HG03521 (cell line): ENCODE measurements around the gene FOXJ3.

Source experiments
- ATAC-seq: cut with Tn5 transposase; IDR thresholded peaks from one replicate; pipeline ENCODE4 v1.9.1; 2021; ENCODE audit warnings: mild to moderate bottlenecking, moderate library complexity; ENCODE audit not compliant: unreplicated experiment

Gene FOXJ3

GRCh38 chr1:42335050-42335808, at the start of gene FOXJ3:
Gene FOXJ3, minus strand, starts transcription at chr1:42335235. Its CDS starts 24,142 bp downstream, at chr1:42311093.
- ATAC-seq = peak; percentile 74

- ATAC-seq = no peak
These were observed 46.2 kb upstream of the FOXJ3 start for GRCh38 chr1:42381280-42381673.

GRCh38 chr1:42380586-42381279, 45.7 kb upstream of the FOXJ3 start, which contains the start of gene RIMKLA:
Gene RIMKLA, plus strand, starts transcription at chr1:42380792. Its CDS starts 143 bp downstream, at chr1:42380935.
- ATAC-seq = peak; percentile 86

GRCh38 chr1:42379794-42380585, 45.0 kb upstream of the FOXJ3 start:
- ATAC-seq = no peak

GRCh38 chr1:42372796-42373195, 37.8 kb upstream of the FOXJ3 start:
- ATAC-seq = no peak

GRCh38 chr1:42370876-42371549, 36.0 kb upstream of the FOXJ3 start:
- ATAC-seq = no peak

- ATAC-seq = no peak
These were observed 34.4 kb upstream of the FOXJ3 start for GRCh38 chr1:42369471-42369870.

- no peak for ATAC-seq
These were observed 33.2 kb upstream of the FOXJ3 start for GRCh38 chr1:42368096-42368795.

- no peak for ATAC-seq
These were observed 30.1 kb upstream of the FOXJ3 start for GRCh38 chr1:42365118-42365517.

- ATAC-seq = no peak
These were observed 29.5 kb upstream of the FOXJ3 start for GRCh38 chr1:42364542-42364941.

GRCh38 chr1:42364089-42364488, 29.1 kb upstream of the FOXJ3 start:
- no peak for ATAC-seq

GRCh38 chr1:42359466-42359865, 24.4 kb upstream of the FOXJ3 start:
- ATAC-seq = no peak

- no peak for ATAC-seq
These were observed 23.8 kb upstream of the FOXJ3 start for GRCh38 chr1:42358791-42359190.

- ATAC-seq = no peak
These were observed 15.1 kb upstream of the FOXJ3 start for GRCh38 chr1:42350086-42350485.

GRCh38 chr1:42348498-42348897, 13.5 kb upstream of the FOXJ3 start:
- ATAC-seq = no peak

GRCh38 chr1:42343049-42343448, 8.0 kb upstream of the FOXJ3 start:
- no peak for ATAC-seq

- no peak for ATAC-seq
These were observed 5.9 kb upstream of the FOXJ3 start for GRCh38 chr1:42340901-42341300.

GRCh38 chr1:42340093-42340492, 5.1 kb upstream of the FOXJ3 start:
- no peak for ATAC-seq

- ATAC-seq = no peak
These were observed 1.9 kb upstream of the FOXJ3 start for GRCh38 chr1:42336978-42337377.

GRCh38 chr1:42335809-42336518, 929 bp upstream of the FOXJ3 start:
- ATAC-seq = no peak
